Gastrocnemius medialis (tissue), 4 donors: ENCODE measurements around the gene FARS2. TPM values are rescaled to one million over a fixed set of nuclear protein-coding genes. Genes with fewer than 3 reads are reported as not detected.

Experiments
- ATAC-seq, 2 donors: fragments of 150-250 bp; one replicate each; pipeline ENCODE4 v1.9.1; 2016
- DNase-seq, 2 donors: peaks; one replicate each; pipeline ENCODE4 v3.0.0-alpha.2; 2019
- H3K27ac ChIP-seq, 4 donors: fragments of 200-600 bp; sonication (generic); 1 replicate in 1 of 4; 2 replicates in 3 of 4; pipeline ENCODE4 v1.5.1; 2016 to 2018; ENCODE audit warnings: mild to moderate bottlenecking in 2 of 4, moderate library complexity in 1 of 4
- H3K27me3 ChIP-seq, 3 donors: fragments of 200-600 bp; sonication (generic) in 2 of 3; 1 replicate in 1 of 3; 2 replicates in 2 of 3; pipeline versions ENCODE4 v1.5.1 to v1.6.0; 2016 to 2019; ENCODE audit warnings: mild to moderate bottlenecking in 1 of 3, moderate library complexity in 1 of 3
- H3K36me3 ChIP-seq, 2 donors: fragments of 200-600 bp; sonication (generic) in 1 of 2; one replicate each; pipeline ENCODE4 v1.5.1; 2017 to 2018
- H3K4me1 ChIP-seq, 2 donors: fragments of 200-600 bp; sonication (generic) in 1 of 2; one replicate each; pipeline ENCODE4 v1.5.1; 2016 to 2017; ENCODE audit warnings: mild to moderate bottlenecking in 2 of 2
- H3K4me3 ChIP-seq, 4 donors: fragments of 200-600 bp; sonication (generic) in 3 of 4; 1 replicate in 1 of 4; 2 replicates in 3 of 4; pipeline ENCODE4 v1.5.1; 2016 to 2019; ENCODE audit warnings: mild to moderate bottlenecking in 2 of 4
- H3K9me3 ChIP-seq, 3 donors: fragments of 200-600 bp; sonication (generic) in 2 of 3; 1 replicate in 1 of 3; 2 replicates in 2 of 3; pipeline ENCODE4 v1.5.1; 2016 to 2019
- CTCF ChIP-seq, 5 experiments: fragments of 450-650 bp in 3 of 5; fragments of 200-600 bp in 2 of 5; sonication (generic) in 2 of 5; IDR thresholded peaks in 4 of 5; conservative IDR thresholded peaks in 1 of 5; 1 replicate in 4 of 5; 2 replicates in 1 of 5; pipeline ENCODE4 v1.5.1; 2016 to 2019; ENCODE audit warnings: antibody characterized with exemption in 5 of 5, mild to moderate bottlenecking in 3 of 5, moderate library complexity in 3 of 5
- POLR2A ChIP-seq, 2 donors: fragments of 450-650 bp; IDR thresholded peaks; one replicate each; pipeline ENCODE4 v1.6.1; 2017; ENCODE audit warnings: antibody characterized with exemption in 2 of 2, mild to moderate bottlenecking in 2 of 2, moderate library complexity in 2 of 2
- in situ Hi-C, 4 donors: fragments of 200-750 bp; cut with MboI; loops; one replicate each; pipeline versions ENCODE4 v1.15.0 to v1.8.0; 2017; ENCODE audit warnings: low sequenced_read_pairs in 4 of 4
- intact Hi-C: fragments of 100-400 bp; cut with DNase I; formaldehyde crosslinking; loops from one replicate; pipeline ENCODE4 v1.15.1; 2023; ENCODE audit warnings: low total_unique reads
- total RNA-seq, 4 donors: library from RNA; depleted of rRNA; stranded (reverse); fragments of >200 nt; gene quantifications; one replicate each; pipeline versions ENCODE4 v1.1.0 to v1.2.3, GENCODE V29; 2016

FARS2 gene
- total RNA-seq, 4 donors from 2014 or later: 13.6 to 24.0 (median 15.8) TPM

- intact Hi-C loops: no loop called here
These were observed 376.4 kb downstream of the FARS2 start for GRCh38 chr6:5637714-5638113.

GRCh38 chr6:5638666-5639065, 377.4 kb downstream of the FARS2 start:
- intact Hi-C loops (no loop called here), in situ Hi-C loops (no loop called here)
- peaks cover 0 to 6% (median 0%) of the 10 kb centered on the region in 3 donors for H3K9me3 ChIP-seq
- DNase-seq: no peak
- H3K27me3 ChIP-seq: no peaks in the 10 kb centered on the region
- no peak overlapping the region for H3K27ac ChIP-seq
- no peak for ATAC-seq
- no peak overlapping the region for H3K4me3 ChIP-seq
- TF ChIP-seq CTCF (IDR thresholded peaks at IDR 0.05 in 4 of 5, conservative IDR thresholded peaks at IDR 0.05 in 1 of 5) (no peak), POLR2A (IDR thresholded peaks at IDR 0.05) (no peak)
- no peaks in the 10 kb centered on the region for H3K36me3 ChIP-seq
- H3K4me1 ChIP-seq: peaks cover 10 to 12% of the 10 kb centered on the region in 2 donors

More at GRCh38 chr6:5637714-5638113, 376.4 kb downstream of the FARS2 start:
- no peak overlapping the region for H3K27ac ChIP-seq
- ATAC-seq (no peak), DNase-seq (no peak)
- H3K27me3 ChIP-seq: no peaks in the 10 kb centered on the region
- in situ Hi-C loops: no loop called here
- H3K9me3 ChIP-seq: peaks cover 0 to 6% (median 0%) of the 10 kb centered on the region in 3 donors
- TF ChIP-seq POLR2A (IDR thresholded peaks at IDR 0.05): no peak
- TF ChIP-seq CTCF (IDR thresholded peaks at IDR 0.05 in 4 of 5, conservative IDR thresholded peaks at IDR 0.05 in 1 of 5): no peak
- H3K36me3 ChIP-seq: no peaks in the 10 kb centered on the region
- no peak overlapping the region for H3K4me3 ChIP-seq
- H3K4me1 ChIP-seq: peaks cover 10 to 12% of the 10 kb centered on the region in 2 donors

GRCh38 chr6:5639193-5639592, 377.9 kb downstream of the FARS2 start:
- in situ Hi-C loops: no loop called here
- H3K4me3 ChIP-seq: no peak overlapping the region
- H3K9me3 ChIP-seq: peaks cover 0 to 6% (median 0%) of the 10 kb centered on the region in 3 donors
- intact Hi-C loops: no loop called here
- H3K36me3 ChIP-seq: no peaks in the 10 kb centered on the region
- H3K27me3 ChIP-seq: no peaks in the 10 kb centered on the region
- ATAC-seq (no peak), DNase-seq (no peak)
- TF ChIP-seq CTCF (IDR thresholded peaks at IDR 0.05 in 4 of 5, conservative IDR thresholded peaks at IDR 0.05 in 1 of 5): no peak
- TF ChIP-seq POLR2A (IDR thresholded peaks at IDR 0.05): no peak
- no peak overlapping the region for H3K27ac ChIP-seq
- H3K4me1 ChIP-seq: peaks cover 8 to 9% of the 10 kb centered on the region in 2 donors

GRCh38 chr6:5640614-5641013, 379.3 kb downstream of the FARS2 start:
- H3K4me1 ChIP-seq: peaks cover 6% of the 10 kb centered on the region in 2 donors
- peaks cover 0 to 6% (median 0%) of the 10 kb centered on the region in 3 donors for H3K9me3 ChIP-seq
- no peak for ATAC-seq
- no peaks in the 10 kb centered on the region for H3K27me3 ChIP-seq
- no peak overlapping the region for H3K27ac ChIP-seq
- no peaks in the 10 kb centered on the region for H3K36me3 ChIP-seq
- TF ChIP-seq CTCF (IDR thresholded peaks at IDR 0.05 in 4 of 5, conservative IDR thresholded peaks at IDR 0.05 in 1 of 5) (no peak), POLR2A (IDR thresholded peaks at IDR 0.05) (no peak)
- DNase-seq: no peak
- H3K4me3 ChIP-seq: no peak overlapping the region
- in situ Hi-C loops (no loop called here), intact Hi-C loops (no loop called here)
